ENCODE measurements around the gene PYDC2.
"Not testable (repeated sequence)": the region's sequence is repeated elsewhere in the genome, so short reads cannot be mapped to it uniquely, and the experiment has no call there.

Gene PYDC2

DNA sequence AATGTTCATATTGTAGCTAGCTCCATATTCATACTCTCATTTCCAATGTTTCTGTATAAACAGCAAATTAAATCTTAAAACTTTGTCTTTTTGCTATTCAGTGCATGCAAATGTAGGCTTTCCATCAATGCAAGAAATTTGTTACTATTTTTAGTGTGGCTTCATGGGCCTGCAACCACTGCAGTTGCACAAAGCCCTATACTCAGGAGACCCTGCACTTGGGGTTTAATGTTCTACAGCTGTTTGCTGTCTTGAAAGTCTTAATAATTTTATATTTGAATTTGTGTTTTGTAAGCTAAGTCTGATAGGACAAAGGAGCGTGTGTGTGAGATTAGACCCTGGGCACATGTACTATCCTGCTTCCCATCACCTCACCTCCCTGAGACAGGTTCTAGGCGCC, 9.6 kb downstream of the PYDC2 start:
- DNase-seq = no peak

GRCh38 chr3:191473661-191474198, 12.8 kb downstream of the PYDC2 start:
- no peak for DNase-seq

- DNase-seq = no peak
These were observed 15.3 kb downstream of the PYDC2 start for GRCh38 chr3:191476066-191476772.

GRCh38 chr3:191483994-191484393, 23.0 kb downstream of the PYDC2 start:
- DNase-seq = not testable (repeated sequence)

GRCh38 chr3:191484461-191484860, 23.5 kb downstream of the PYDC2 start:
- no peak for DNase-seq

- no peak for DNase-seq
These were observed 31.6 kb downstream of the PYDC2 start for GRCh38 chr3:191492601-191493000.

DNA sequence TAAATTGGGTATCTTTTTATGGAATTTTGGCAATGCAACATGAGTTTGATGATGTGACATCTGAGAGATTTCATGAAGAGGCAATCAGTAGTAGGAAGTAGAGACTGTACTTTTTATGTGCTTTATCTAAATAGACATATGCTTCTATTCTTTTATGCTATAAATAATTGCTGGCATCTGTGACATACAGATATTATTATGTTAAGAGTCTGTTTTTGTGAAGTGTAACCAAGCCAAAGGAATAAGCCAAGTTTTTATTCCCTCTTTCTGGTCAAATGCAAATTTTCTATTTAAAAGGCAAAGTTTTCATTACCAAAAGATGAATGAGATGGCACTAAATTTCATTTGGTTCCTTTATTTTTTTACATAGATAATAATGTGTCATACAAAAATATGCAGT, 32.4 kb downstream of the PYDC2 start:
- DNase-seq = no peak

DNA sequence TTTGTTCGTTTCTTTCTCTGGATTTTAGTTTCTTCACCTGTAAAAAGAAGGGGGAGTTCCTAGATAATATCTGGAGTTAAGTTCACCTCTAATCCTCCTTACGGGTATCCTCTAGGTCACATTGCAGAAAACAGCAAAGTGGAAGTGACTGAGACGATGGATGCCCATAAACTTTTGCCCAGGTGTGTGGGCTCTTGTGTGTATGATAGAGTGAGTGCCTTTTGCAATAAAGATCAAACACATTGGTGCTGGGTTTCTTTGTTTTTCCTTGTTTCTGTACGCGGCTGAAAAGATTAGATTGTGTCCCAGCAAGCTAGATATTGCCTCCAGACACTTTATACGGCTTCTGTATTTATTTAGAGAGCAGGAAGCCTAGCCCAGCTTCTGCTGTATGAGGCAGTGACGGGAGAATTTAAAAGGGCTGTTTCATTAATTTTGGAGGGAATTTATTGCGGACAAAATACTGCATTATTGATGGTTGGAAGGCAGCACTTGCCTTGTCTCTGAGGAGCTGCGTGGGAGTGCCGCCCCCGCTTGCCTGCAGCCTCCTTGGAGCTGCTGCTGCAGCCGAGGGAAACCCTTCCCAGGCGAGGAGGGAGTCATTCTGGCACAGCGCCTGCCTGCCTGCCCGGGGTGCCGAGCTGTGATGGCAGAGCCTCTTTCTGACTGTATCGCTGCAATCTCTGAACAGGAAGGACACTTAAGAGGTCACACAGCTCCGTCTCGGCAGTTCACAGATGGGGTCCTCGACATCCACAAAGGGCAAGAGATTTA, 38.5 kb downstream of the PYDC2 start:
- no peak for DNase-seq

DNA sequence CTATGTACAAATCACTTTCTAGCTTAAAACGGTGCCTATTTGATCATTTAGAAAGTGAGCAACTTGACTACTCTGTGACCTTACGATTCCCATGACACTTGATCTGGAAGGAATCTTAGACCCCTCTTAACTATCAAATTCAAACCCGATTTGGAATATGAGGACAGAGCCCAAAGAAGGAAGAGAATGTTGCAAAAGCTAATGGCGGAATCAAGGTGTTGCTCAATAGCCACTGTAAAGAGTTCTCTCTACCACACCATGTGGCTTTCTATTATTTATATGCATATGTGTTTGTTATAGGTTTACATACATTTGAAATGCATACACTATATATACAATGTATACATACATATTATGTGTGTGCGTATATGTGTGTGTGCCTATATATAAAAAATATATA, 39.9 kb downstream of the PYDC2 start:
- DNase-seq = no peak

DNA sequence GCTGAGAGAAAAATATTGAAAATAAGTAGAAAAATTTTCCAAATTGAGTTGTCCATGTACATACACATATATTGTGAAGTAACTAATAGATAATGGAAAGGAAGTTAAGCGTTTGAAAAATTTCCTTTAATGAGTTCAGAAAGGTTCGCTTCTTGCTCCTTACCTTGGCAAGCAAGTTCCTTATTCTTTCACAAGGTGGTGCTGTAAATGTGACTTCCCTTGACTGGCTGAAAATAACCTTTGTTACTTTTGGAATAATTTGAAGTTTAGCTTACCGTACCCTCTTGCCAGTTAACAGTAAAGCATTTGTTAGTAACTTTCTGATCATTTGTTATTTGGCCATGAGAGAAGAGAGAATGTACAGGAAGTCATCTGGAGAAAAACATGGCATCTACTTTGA, 41.6 kb downstream of the PYDC2 start:
- no peak for DNase-seq

DNA sequence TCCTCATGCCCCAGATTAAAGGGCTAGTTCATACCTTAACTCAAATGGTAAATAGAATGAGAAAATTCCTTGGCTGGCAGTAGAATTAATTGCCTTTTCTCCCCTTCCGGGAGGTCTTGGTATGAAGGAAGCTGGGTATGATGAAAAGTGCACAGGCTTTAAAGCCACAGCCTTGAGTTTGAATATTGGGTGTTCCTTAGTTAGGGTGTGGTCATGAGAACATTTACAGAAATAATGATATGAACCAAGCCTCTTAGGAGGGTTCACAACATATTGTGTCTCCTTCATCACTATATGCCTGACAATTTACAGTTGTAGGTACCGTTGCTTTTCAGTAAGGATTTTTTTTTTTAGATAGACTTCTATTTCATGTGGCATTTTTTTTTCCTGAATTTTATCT, 48.1 kb downstream of the PYDC2 start:
- DNase-seq = no peak
